Umbilical cord (tissue), 2 donors: ENCODE data around the gene OR4C46. TPM values are rescaled to one million over a fixed set of nuclear protein-coding genes. Genes with fewer than 3 reads are reported as not detected.
"Not testable (repeated sequence)": the region's sequence is repeated elsewhere in the genome, so short reads cannot be mapped to it uniquely, and the experiment has no call there.

Source experiments
- DNase-seq: peaks from one replicate; pipeline ENCODE4 v3.0.0-alpha.2; 2015; ENCODE audit warnings: low spot score
- total RNA-seq: library from RNA; depleted of rRNA; stranded (reverse); fragments of >200 nt; gene quantifications from one replicate; pipeline ENCODE4 v1.2.3, GENCODE V29; 2014; ENCODE audit warnings: low replicate concordance; ENCODE audit not compliant: insufficient read depth

Gene OR4C46
- total RNA-seq: 5.1 TPM

DNA sequence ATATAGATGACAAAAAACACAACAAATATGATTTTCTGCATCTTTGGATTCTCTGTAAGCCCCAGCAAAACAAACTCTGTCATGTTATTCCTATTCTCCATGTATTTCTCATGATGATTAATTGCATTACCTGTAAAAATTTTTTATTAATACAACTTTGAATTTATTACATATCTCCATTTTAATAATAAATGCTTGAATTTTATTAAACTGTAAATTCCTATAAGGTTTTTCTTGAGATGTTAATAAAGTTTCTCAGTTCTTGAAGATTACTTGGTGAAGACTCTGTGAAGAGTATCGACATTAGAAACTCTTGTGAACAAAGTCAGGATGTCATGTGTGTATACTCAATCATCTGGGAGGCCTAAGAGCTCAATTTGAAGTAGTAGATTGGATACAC lies at the start of gene OR4C46:
OR4C46 (minus strand) TSS at position 101 of the 400 bp plus-strand sequence; CDS start at position 101, 0 bp downstream.
- DNase-seq: no peak

DNA sequence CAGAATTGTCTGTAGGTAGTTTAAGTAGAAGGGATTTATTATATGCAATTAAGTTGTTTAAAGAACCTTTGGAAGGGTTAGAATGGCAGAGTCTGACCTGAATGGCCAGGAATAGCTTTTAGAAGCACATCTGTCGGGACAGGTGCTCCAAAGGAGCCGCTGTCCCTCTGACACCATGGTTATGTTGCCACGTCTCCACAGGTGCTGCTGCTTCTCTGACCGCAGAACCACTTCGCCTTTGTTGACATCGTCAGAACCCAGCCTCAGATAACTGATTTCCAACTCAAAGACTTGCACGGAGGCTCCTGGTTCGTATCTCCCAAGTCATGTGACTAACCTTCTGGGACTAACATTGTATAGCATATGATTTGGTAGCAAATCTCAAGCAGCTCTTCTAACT lies 41.8 kb upstream of the OR4C46 start:
- not testable (repeated sequence) for DNase-seq

DNA sequence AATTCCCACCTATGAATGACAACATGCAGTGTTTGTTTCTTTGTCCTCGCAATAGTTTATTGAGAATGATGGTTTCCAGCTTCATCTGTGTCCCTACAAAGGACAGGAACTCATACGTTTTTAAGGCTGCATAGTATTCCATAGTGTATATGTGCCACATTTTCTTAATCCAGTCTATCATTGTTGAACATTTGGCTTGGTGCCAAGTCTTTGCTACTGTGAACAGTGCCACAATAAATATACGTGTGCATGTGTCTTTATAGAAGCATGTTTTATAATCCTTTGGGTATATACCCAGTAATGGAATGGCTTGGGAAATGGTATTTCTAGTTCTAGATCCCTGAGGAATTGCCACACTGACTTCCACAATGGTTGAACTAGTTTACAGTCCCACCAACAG lies 42.4 kb downstream of the OR4C46 start:
- DNase-seq: not testable (repeated sequence)

GRCh38 chr11:54558919-54559318 lies 44.9 kb downstream of the OR4C46 start:
- no peak for DNase-seq

DNA sequence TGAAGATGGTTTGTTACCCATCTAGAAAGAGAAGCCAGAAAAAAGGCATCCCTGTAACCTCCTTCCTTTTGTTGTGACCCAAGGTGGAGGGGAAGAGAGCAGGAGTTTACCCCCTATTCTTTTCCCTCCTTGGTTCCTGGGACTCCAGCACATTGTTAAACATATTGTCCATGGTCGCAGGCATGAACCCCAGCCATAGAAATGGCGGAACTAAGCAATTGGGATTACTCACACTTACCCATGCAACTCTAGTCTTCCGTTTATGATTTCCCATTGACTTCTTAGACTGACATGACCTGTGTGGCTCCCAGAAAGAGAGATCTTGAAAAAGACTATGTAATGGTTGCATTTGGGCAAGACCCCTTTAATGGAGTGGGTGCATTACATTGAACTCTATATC lies 45.4 kb downstream of the OR4C46 start:
- DNase-seq: no peak

Other genes with a start within 250 kb of the OR4C46 start
- gene OR4A5, start 102.8 kb upstream of the OR4C46 start, total RNA-seq: not detected